GM10266 (cell line): ENCODE data around the gene PINK1.
"Not testable (repeated sequence)": the region's sequence is repeated elsewhere in the genome, so short reads cannot be mapped to it uniquely, and the experiment has no call there.

ENCODE experiments used
- DNase-seq: peaks from one replicate; pipeline ENCODE4 v3.0.0; 2012; ENCODE audit errors: extremely low spot score
- CTCF ChIP-seq: IDR thresholded peaks from 2 replicates; pipeline ENCODE4 v1.5.1; 2012; ENCODE audit warnings: mild to moderate bottlenecking, low read depth; ENCODE audit not compliant: control insufficient read depth, insufficient read depth; ENCODE audit errors: missing control alignments

The PINK1 gene

GRCh38 chr1:20602851-20603450 is 30.3 kb upstream of the PINK1 start:
- DNase-seq: no peak
- TF ChIP-seq CTCF: no peak

GRCh38 chr1:20603504-20604464 is 29.5 kb upstream of the PINK1 start:
- TF ChIP-seq CTCF: no peak
- no peak for DNase-seq

- DNase-seq: no peak
Observed at GRCh38 chr1:20604678-20605077, 28.6 kb upstream of the PINK1 start.

GRCh38 chr1:20606801-20607570 is 26.3 kb upstream of the PINK1 start:
- DNase-seq: not testable (repeated sequence)

More at GRCh38 chr1:20604678-20605077, 28.6 kb upstream of the PINK1 start:
- TF ChIP-seq CTCF: no peak

- no peak for DNase-seq
- TF ChIP-seq CTCF: no peak
Observed at GRCh38 chr1:20609541-20609940, 23.7 kb upstream of the PINK1 start.

- DNase-seq: no peak
- TF ChIP-seq CTCF: no peak
Observed at GRCh38 chr1:20610970-20611369, 22.3 kb upstream of the PINK1 start.

GRCh38 chr1:20611652-20612051 is 21.6 kb upstream of the PINK1 start:
- no peak for DNase-seq
- no peak for TF ChIP-seq CTCF
